ENCODE measurements around the gene KCNJ5.

Gene KCNJ5

GRCh38 chr11:128955636-128956035, 64.5 kb downstream of the KCNJ5 start:
- Histone ChIP-seq H2AFZ (no peak overlapping the region), H3K9ac (no peak overlapping the region), H3K79me2 (no peaks in the 10 kb centered on the region), H3K4me2 (ENCODE audit: low read length) (no peak overlapping the region), H3K27ac (no peak overlapping the region), H3K27me3 (ENCODE audit: control insufficient read depth, insufficient read depth, low read length) (no peaks in the 10 kb centered on the region), H3K9me3 (ENCODE audit: control insufficient read depth, low read length) (no peaks in the 10 kb centered on the region), H3K4me3 (ENCODE audit: low read depth, low read length) (no peak overlapping the region), H3K4me1 (no peaks in the 10 kb centered on the region), H3K36me3 (ENCODE audit: control insufficient read depth, insufficient read depth, low read length) (no peaks in the 10 kb centered on the region)
- no peak for TF ChIP-seq CTCF (IDR thresholded peaks at IDR 0.05)

DNA sequence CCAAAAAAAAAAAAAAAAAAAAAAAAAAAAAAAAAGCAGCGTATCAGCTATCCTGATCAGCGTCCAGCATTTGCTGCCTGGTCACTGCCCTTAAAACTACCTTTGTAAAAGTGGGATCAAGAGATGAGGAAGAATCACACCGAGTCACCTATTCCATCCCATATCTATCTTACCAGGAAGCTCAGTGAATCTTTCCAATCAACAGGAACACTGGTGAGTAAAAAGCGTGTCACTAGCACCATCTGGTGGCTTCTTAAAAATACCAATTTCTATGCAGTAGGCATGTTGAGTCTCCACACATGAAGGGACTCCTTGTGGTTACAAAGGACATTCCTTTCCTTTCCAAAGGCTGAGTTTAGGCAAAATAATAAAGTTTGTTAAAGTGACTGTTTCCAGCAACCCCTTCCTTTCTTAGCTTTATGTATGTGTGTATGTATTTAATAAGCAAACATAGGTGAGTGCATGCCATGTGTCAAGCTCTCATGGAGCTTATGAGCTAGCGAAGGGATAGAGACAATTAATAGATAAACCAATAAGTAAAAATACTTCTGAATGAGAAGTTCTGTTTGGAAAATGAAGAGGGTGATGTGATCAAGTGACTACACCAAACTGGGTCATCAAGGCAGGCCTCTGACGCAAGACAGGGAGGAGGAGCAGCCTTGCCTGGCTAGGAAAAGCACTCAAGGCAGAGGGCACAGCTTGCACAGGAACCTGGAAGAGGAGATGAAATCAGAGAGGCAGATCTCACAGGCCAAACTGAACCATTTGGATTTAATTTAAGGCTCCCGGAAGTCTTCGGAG, 65.4 kb downstream of the KCNJ5 start:
- H3K79me2 ChIP-seq = no peaks in the 10 kb centered on the region
- H3K4me3 ChIP-seq (ENCODE audit: low read depth, low read length) = no peak overlapping the region
- no peak overlapping the region for H2AFZ ChIP-seq
- H3K27ac ChIP-seq = no peak overlapping the region
- no peaks in the 10 kb centered on the region for H3K36me3 ChIP-seq (ENCODE audit: control insufficient read depth, insufficient read depth, low read length)
- H3K27me3 ChIP-seq (ENCODE audit: control insufficient read depth, insufficient read depth, low read length) = no peaks in the 10 kb centered on the region
- no peaks in the 10 kb centered on the region for H3K4me1 ChIP-seq
- no peak overlapping the region for H3K9ac ChIP-seq
- H3K9me3 ChIP-seq (ENCODE audit: control insufficient read depth, low read length) = no peaks in the 10 kb centered on the region
- TF ChIP-seq CTCF (IDR thresholded peaks at IDR 0.05) = peak; percentile 56
- H3K4me2 ChIP-seq (ENCODE audit: low read length) = no peak overlapping the region

- Histone ChIP-seq H3K4me2 (ENCODE audit: low read length) (no peak overlapping the region), H3K9ac (no peak overlapping the region), H2AFZ (no peak overlapping the region), H3K36me3 (ENCODE audit: control insufficient read depth, insufficient read depth, low read length) (no peaks in the 10 kb centered on the region), H3K9me3 (ENCODE audit: control insufficient read depth, low read length) (no peaks in the 10 kb centered on the region), H3K27me3 (ENCODE audit: control insufficient read depth, insufficient read depth, low read length) (no peaks in the 10 kb centered on the region), H3K4me3 (ENCODE audit: low read depth, low read length) (no peak overlapping the region), H3K4me1 (no peaks in the 10 kb centered on the region), H3K79me2 (no peaks in the 10 kb centered on the region), H3K27ac (no peak overlapping the region)
- TF ChIP-seq CTCF (IDR thresholded peaks at IDR 0.05) = no peak
Observed at GRCh38 chr11:128957202-128957482, 66.0 kb downstream of the KCNJ5 start.

GRCh38 chr11:128961645-128962044, 70.5 kb downstream of the KCNJ5 start:
- H3K4me1 ChIP-seq = no peaks in the 10 kb centered on the region
- no peaks in the 10 kb centered on the region for H3K9me3 ChIP-seq (ENCODE audit: control insufficient read depth, low read length)
- H2AFZ ChIP-seq = no peak overlapping the region
- no peaks in the 10 kb centered on the region for H3K79me2 ChIP-seq
- no peaks in the 10 kb centered on the region for H3K36me3 ChIP-seq (ENCODE audit: control insufficient read depth, insufficient read depth, low read length)
- H3K9ac ChIP-seq = no peak overlapping the region
- no peaks in the 10 kb centered on the region for H3K27me3 ChIP-seq (ENCODE audit: control insufficient read depth, insufficient read depth, low read length)
- no peak for TF ChIP-seq CTCF (IDR thresholded peaks at IDR 0.05)
- no peak overlapping the region for H3K4me3 ChIP-seq (ENCODE audit: low read depth, low read length)
- no peak overlapping the region for H3K4me2 ChIP-seq (ENCODE audit: low read length)
- H3K27ac ChIP-seq = no peak overlapping the region

DNA sequence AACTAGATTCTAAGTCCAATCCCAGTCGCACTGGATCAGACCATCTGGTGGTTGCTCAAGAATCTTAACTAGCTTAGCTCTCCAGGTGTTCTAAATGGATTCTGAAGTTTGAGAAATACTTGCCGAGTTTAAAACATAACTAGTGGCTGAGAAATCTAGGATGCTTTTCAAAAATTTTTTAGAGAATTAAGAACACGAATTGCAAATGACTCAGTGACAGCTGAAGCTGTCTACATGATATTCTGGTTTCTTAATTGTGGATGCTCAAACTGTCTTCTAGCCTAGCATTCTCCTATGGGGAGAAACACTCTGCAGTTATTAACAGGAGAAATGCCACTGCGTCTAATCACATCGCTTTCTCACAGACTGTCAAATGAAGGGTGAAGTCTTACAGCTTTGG, 71.7 kb downstream of the KCNJ5 start:
- Histone ChIP-seq H2AFZ (no peak overlapping the region), H3K27ac (no peak overlapping the region), H3K4me3 (ENCODE audit: low read depth, low read length) (no peak overlapping the region), H3K9me3 (ENCODE audit: control insufficient read depth, low read length) (no peaks in the 10 kb centered on the region), H3K36me3 (ENCODE audit: control insufficient read depth, insufficient read depth, low read length) (no peaks in the 10 kb centered on the region), H3K79me2 (no peaks in the 10 kb centered on the region), H3K9ac (no peak overlapping the region), H3K27me3 (ENCODE audit: control insufficient read depth, insufficient read depth, low read length) (no peaks in the 10 kb centered on the region), H3K4me1 (no peaks in the 10 kb centered on the region), H3K4me2 (ENCODE audit: low read length) (no peak overlapping the region)
- TF ChIP-seq CTCF (IDR thresholded peaks at IDR 0.05) = no peak
